NOMO-1 treated with DMSO at 0.1 percent for 48 hours (cell line): Measurements from ENCODE around the gene SORL1-AS1.

Source experiments
- DNase-seq: peaks from one replicate; lab custom pipeline; 2025; ENCODE audit not compliant: unreplicated experiment; lab: John Stamatoyannopoulos, UW

The SORL1-AS1 gene

GRCh38 chr11:121406291-121406690 is 46.5 kb downstream of the SORL1-AS1 start:
- DNase-seq = no peak

GRCh38 chr11:121405646-121406045 is 47.1 kb downstream of the SORL1-AS1 start:
- peak; percentile 51 for DNase-seq

- no peak for DNase-seq
These were observed 58.0 kb downstream of the SORL1-AS1 start for GRCh38 chr11:121394785-121395184.

GRCh38 chr11:121393855-121394254 is 58.9 kb downstream of the SORL1-AS1 start:
- DNase-seq = no peak

- no peak for DNase-seq
These were observed 60.9 kb downstream of the SORL1-AS1 start for GRCh38 chr11:121391914-121392313.

- DNase-seq = no peak
These were observed 63.1 kb downstream of the SORL1-AS1 start for GRCh38 chr11:121389651-121390050.
